ENCODE measurements around the gene PI4K2A. TPM values are rescaled to one million over a fixed set of nuclear protein-coding genes. Genes with fewer than 3 reads are reported as not detected.
A peak's percentile ranks its signal among the peaks of the same experiment; 100 is the strongest.

PI4K2A gene
- total RNA-seq (2012; rRNA removed) = 15.5 TPM in 2 replicates

DNA sequence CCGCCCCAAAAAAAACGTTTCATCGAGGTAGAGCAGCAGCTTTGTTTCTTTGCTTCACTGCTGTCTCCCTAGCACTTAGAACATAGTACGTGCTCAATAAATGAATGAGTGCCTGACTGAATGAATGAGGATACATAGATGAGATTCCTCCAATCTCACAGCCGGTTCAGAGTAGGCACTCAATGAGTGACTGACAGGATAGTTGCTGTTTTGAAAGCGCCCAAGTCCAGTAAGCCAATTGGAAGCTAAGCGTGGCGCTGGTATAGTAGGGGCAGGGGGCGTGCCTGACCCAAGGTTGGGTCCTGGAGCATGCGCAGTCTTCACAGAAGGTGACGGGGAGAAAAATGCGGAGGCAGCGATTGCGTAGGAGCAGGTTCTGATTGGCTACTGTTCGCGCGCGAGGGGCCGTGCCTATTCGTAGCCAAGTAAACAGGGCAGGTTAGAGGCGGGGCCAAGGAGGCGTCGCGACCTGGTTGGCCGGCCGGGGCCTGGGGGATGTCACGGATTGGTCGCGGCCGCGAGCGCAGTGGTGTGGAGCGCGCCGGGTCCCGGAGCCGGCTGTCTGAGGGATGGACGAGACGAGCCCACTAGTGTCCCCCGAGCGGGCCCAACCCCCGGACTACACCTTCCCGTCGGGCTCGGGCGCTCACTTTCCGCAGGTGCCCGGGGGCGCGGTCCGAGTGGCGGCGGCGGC, at the start of gene PI4K2A:
Gene PI4K2A, plus strand, starts transcription at position 498 of the 694 bp plus-strand sequence. Its CDS starts 72 bp downstream, at position 570.
- H3K4me3 ChIP-seq (ENCODE audit: low read length) = peak within 1 kb of the TSS; percentile 97
- peak within 1 kb of the TSS; percentile 87 for H3K4me2 ChIP-seq (ENCODE audit: low read length)
- H3K27me3 ChIP-seq (ENCODE audit: control insufficient read depth, insufficient read depth, low read length) = no peaks in the 10 kb centered on the region
- no peaks in the 10 kb centered on the region for H3K9me3 ChIP-seq (replicated peaks; ENCODE audit: low read length)
- peak within 1 kb of the TSS; percentile 96 for H3K9ac ChIP-seq (ENCODE audit: low read depth, low read length)
- peaks cover 12% of the 10 kb centered on the region for H3K4me1 ChIP-seq (ENCODE audit: control insufficient read depth, insufficient read depth, low read length)
- H3K36me3 ChIP-seq (ENCODE audit: insufficient read depth, low read length) = peaks cover 15% of the 10 kb centered on the region

DNA sequence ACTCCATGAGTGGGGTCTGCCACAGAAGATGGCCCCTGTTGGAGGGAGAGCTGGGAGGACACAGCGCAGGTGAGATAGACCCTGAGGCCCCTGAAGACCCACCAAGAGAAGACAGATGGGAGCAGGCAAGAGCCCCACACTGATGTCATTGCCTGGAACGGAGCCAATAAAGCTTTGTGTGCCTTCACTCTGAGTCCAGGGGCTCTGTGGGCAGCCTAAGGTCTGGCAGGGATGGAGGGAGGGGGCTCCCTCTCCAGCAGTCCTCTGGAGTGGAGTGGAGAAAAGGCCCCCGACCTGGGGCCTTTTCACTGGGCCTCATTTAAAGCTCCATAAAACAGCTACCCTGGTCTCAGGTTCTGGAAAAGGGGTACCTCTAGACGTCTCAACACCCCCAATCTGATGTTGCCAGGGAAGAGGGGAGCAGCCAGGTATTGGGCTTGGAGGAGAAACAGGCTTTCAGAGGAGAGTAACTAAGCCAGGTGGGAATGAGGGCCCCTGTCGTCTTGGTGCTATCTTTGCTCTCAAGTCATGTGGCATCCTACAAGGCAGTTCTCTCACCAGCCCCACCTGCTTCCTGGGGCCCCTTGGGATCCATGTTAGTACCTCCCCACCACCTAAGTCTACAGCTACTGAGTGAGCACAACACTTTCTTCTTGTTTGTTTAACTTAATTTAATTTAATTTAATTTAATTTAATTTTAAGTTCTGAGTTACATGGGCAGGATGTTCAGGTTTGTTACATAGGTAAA, 49.5 kb upstream of the PI4K2A start:
- Histone ChIP-seq H3K36me3 (ENCODE audit: insufficient read depth, low read length) (no peaks in the 10 kb centered on the region), H3K27me3 (ENCODE audit: control insufficient read depth, insufficient read depth, low read length) (no peaks in the 10 kb centered on the region), H3K9ac (ENCODE audit: low read depth, low read length) (no peak overlapping the region), H3K4me3 (ENCODE audit: low read length) (no peak overlapping the region), H3K4me2 (ENCODE audit: low read length) (no peak overlapping the region), H3K9me3 (replicated peaks; ENCODE audit: low read length) (no peaks in the 10 kb centered on the region), H3K4me1 (ENCODE audit: control insufficient read depth, insufficient read depth, low read length) (peaks cover 10% of the 10 kb centered on the region)

DNA sequence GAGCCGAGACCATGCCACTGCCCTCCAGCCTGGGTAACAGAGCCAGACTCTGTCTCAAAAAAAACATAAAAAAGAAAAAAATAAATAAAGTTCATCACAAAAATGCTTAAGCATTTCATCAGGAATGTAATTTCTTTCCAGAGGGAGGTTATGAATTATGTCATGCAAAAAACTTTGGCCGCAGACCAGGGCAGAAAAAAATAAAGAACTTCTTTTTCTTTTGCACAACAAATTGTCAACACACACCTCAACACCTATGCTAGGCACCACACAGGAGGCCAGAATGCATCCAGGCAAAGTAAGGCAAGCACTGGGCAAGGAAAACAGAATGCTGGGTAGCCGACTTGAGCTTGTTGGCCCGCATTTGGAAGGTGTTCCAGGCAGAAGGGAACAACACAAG, 47.0 kb upstream of the PI4K2A start:
- Histone ChIP-seq H3K27me3 (ENCODE audit: control insufficient read depth, insufficient read depth, low read length) (no peaks in the 10 kb centered on the region), H3K36me3 (ENCODE audit: insufficient read depth, low read length) (no peaks in the 10 kb centered on the region), H3K4me1 (ENCODE audit: control insufficient read depth, insufficient read depth, low read length) (peaks cover 33% of the 10 kb centered on the region), H3K4me3 (ENCODE audit: low read length) (no peak overlapping the region), H3K9ac (ENCODE audit: low read depth, low read length) (no peak overlapping the region), H3K9me3 (replicated peaks; ENCODE audit: low read length) (no peaks in the 10 kb centered on the region), H3K4me2 (ENCODE audit: low read length) (no peak overlapping the region)

DNA sequence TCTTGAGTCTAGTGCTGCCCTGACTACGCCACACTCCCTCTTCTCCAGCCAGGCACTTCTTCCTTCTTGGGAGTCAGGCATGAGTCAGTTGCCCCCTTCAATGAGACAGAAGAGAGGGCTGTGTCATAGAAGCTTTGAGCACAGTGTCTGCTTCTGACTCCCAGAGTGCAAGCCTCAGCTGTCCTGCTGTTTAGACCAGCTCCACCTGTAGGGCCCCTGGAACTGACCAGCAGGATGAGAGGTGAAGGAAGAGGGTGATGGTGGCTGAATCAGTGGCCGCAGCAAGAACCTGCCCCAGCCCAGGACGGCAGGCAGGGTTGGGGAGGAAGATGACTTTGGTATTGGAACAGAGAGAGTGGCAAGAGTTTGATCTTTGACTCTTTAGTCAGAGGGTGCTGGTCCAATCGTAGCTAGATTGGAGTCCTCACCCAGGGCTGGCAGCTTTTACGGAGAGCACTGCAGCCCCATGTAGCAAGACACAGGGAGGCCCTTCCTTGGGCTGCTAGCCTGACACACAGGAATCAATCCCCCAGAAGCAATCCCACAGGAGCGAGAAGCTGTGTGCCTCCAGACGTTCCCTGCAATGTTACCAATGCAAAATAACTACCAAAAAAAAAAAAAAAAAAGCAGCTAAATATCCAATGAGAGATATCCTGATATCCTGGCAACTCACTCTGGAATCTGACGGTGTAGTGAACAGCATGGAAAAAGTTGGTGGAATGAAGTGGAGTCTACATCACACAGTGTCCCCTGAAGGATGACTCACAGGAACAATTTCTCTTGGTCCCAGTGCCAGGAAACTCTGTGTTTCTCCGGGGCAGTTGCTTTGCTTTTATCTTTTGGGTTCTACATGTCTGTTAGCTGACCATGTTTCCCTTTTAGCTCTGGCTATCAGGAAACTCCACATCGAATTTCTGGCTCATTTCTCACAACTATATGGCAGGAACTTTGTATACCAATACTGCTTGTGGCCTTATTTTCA, 44.1 kb upstream of the PI4K2A start:
- Histone ChIP-seq H3K4me2 (ENCODE audit: low read length) (peak overlapping the region; percentile 53), H3K4me1 (ENCODE audit: control insufficient read depth, insufficient read depth, low read length) (peaks cover 33% of the 10 kb centered on the region), H3K4me3 (ENCODE audit: low read length) (peak overlapping the region; percentile 8), H3K27me3 (ENCODE audit: control insufficient read depth, insufficient read depth, low read length) (no peaks in the 10 kb centered on the region), H3K36me3 (ENCODE audit: insufficient read depth, low read length) (no peaks in the 10 kb centered on the region), H3K9ac (ENCODE audit: low read depth, low read length) (peak overlapping the region; percentile 43), H3K9me3 (replicated peaks; ENCODE audit: low read length) (no peaks in the 10 kb centered on the region)

DNA sequence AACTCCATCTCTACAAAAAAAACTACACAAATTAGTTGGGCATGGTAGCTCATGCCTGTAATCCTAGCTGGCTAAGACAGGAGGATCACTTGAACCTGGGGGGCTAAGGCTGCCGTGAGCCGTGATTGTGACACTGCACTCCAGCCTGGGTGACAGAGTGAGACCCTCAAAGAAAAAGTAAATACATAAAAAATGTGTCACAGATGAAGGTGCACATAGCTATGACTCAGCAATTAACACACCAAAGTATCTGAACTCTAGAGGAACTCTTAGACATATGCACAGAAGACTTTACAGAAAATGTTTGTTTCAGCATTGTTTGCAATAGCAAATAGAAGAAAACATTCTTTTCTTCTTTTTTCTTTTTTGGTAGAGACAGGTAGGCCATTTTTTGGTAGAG, 42.7 kb upstream of the PI4K2A start:
- no peak overlapping the region for H3K4me2 ChIP-seq (ENCODE audit: low read length)

DNA sequence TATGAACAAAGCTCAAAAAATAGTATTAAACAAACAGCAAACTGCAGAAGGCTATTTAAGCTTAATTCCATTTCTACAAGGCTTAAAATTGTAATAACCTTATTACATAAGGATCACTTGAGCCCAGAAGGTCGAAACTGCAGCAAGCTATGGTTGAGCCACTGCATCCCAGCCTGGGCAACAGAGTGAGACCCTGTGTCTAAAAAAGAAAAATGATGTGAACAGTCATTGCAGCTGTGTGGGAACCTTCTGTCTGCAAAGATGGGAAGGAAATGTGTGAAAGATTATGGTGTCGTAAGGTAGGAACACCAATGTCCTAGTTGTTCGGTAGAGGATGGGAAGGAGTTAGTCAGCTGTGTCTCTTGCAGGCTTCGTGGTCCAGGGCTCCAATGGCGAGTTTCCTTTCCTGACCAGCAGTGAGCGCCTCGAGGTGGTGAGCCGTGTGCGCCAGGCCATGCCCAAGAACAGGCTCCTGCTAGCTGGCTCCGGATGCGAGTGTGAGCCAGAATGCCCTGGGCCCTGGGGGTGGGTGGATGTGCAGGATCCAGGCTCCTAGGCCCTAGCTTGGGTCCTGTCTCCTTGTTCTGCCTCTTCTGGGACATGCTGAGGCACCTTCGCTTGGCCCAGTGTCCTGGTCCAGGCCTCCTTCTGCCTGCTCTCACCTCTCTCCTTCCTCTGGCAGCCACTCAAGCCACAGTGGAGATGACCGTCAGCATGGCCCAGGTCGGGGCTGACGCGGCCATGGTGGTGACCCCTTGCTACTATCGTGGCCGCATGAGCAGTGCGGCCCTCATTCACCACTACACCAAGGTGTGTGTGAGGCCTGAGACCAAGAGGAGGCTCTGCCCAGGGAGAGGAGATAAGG, 41.8 kb upstream of the PI4K2A start:
- no peaks in the 10 kb centered on the region for H3K27me3 ChIP-seq (ENCODE audit: control insufficient read depth, insufficient read depth, low read length)
- no peak overlapping the region for H3K4me3 ChIP-seq (ENCODE audit: low read length)
- no peak overlapping the region for H3K4me2 ChIP-seq (ENCODE audit: low read length)
- peaks cover 33% of the 10 kb centered on the region for H3K4me1 ChIP-seq (ENCODE audit: control insufficient read depth, insufficient read depth, low read length)
- H3K36me3 ChIP-seq (ENCODE audit: insufficient read depth, low read length) = no peaks in the 10 kb centered on the region
- no peak overlapping the region for H3K9ac ChIP-seq (ENCODE audit: low read depth, low read length)
- no peaks in the 10 kb centered on the region for H3K9me3 ChIP-seq (replicated peaks; ENCODE audit: low read length)

More for the DNA sequence above, 42.7 kb upstream of the PI4K2A start:
- Histone ChIP-seq H3K27me3 (ENCODE audit: control insufficient read depth, insufficient read depth, low read length) (no peaks in the 10 kb centered on the region), H3K9me3 (replicated peaks; ENCODE audit: low read length) (no peaks in the 10 kb centered on the region), H3K36me3 (ENCODE audit: insufficient read depth, low read length) (no peaks in the 10 kb centered on the region), H3K9ac (ENCODE audit: low read depth, low read length) (no peak overlapping the region), H3K4me1 (ENCODE audit: control insufficient read depth, insufficient read depth, low read length) (peaks cover 36% of the 10 kb centered on the region), H3K4me3 (ENCODE audit: low read length) (no peak overlapping the region)

DNA sequence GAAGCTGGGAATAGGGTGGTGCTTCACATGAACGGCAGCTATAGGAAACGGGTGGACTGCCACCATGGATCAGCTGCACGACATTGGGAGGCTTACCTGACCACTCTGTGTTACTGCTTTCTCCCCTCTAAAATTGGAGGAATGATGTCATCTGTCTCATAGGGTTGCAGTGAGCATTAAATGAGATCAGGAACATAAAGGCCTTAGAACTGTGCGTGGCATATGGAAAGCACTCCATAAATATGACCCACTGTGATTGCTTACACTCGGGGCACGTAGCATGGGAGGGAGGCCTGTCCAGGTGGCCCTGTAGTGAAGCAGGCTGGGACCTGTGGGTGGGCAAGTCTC, 41.2 kb upstream of the PI4K2A start:
- no peaks in the 10 kb centered on the region for H3K36me3 ChIP-seq (ENCODE audit: insufficient read depth, low read length)
- no peaks in the 10 kb centered on the region for H3K9me3 ChIP-seq (replicated peaks; ENCODE audit: low read length)
- H3K4me3 ChIP-seq (ENCODE audit: low read length) = no peak overlapping the region
- H3K4me2 ChIP-seq (ENCODE audit: low read length) = no peak overlapping the region
- H3K27me3 ChIP-seq (ENCODE audit: control insufficient read depth, insufficient read depth, low read length) = no peaks in the 10 kb centered on the region
- peaks cover 32% of the 10 kb centered on the region for H3K4me1 ChIP-seq (ENCODE audit: control insufficient read depth, insufficient read depth, low read length)
- H3K9ac ChIP-seq (ENCODE audit: low read depth, low read length) = no peak overlapping the region

DNA sequence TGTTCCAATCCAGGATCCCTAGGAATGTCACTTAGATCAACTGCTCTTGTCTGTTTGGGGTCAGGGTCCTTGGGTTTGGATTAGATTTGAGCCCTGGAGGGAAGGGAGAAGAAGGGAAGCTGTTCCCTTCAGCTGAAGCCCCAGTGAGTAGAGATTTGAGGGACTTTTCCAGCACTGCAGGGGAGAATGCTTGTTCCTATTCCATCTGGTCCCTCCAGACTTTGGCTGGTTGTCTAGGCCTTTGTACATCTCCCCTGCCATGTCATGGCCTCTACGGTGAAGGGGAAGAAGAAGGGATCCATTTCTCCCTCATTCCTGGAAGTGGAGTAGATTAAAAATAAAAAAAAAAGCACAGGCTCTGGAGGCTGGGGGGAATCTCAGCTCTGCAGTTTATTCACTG, 39.9 kb upstream of the PI4K2A start:
- H3K4me3 ChIP-seq (ENCODE audit: low read length) = no peak overlapping the region
- no peak overlapping the region for H3K9ac ChIP-seq (ENCODE audit: low read depth, low read length)
- peaks cover 29% of the 10 kb centered on the region for H3K4me1 ChIP-seq (ENCODE audit: control insufficient read depth, insufficient read depth, low read length)
- H3K9me3 ChIP-seq (replicated peaks; ENCODE audit: low read length) = no peaks in the 10 kb centered on the region
- H3K27me3 ChIP-seq (ENCODE audit: control insufficient read depth, insufficient read depth, low read length) = no peaks in the 10 kb centered on the region
- H3K4me2 ChIP-seq (ENCODE audit: low read length) = no peak overlapping the region
- H3K36me3 ChIP-seq (ENCODE audit: insufficient read depth, low read length) = no peaks in the 10 kb centered on the region

DNA sequence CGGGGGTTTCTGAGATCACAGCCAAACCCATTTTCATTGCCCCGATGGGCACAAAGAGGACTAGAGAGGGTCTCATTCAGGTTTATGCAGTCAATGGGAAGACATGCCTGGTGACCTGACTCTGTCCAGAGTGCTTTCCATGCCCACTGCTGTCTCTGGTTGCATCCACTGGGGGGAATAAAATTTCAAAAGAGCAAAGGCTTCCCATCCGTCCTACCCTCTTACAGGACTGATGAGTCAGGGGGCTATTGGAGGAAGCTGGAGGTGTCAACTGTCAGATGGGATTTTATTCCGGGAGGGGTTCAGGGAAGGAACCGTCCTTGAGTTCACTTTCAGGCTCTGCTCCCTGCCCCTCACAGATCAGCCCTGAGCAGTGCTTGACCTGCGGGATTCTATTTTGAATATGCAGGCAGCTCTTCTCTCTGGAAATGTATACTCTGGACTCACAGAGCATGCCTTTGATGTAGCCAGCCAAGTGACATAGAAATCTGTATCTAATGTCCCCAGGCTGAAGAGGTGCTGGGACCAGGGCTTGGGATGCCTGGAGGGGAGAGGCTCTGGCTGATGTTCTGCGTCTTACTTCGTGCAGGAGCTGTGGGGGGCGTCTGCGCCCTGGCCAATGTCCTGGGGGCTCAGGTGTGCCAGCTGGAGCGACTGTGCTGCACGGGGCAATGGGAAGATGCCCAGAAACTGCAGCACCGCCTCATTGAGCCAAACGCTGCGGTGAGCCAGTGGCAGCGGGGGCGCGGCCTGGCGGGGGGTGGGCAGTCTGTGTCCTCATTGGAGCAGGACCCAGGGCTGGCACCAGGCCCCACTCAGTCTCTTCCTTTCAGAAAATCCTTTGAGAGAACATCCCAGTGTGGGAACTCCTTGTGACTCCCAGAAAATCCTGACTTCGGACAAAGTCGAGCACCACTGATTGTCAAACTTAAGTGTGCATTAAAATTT, 38.9 kb upstream of the PI4K2A start:
- Histone ChIP-seq H3K4me1 (ENCODE audit: control insufficient read depth, insufficient read depth, low read length) (peaks cover 20% of the 10 kb centered on the region), H3K4me2 (ENCODE audit: low read length) (no peak overlapping the region), H3K4me3 (ENCODE audit: low read length) (no peak overlapping the region), H3K36me3 (ENCODE audit: insufficient read depth, low read length) (no peaks in the 10 kb centered on the region), H3K27me3 (ENCODE audit: control insufficient read depth, insufficient read depth, low read length) (no peaks in the 10 kb centered on the region), H3K9me3 (replicated peaks; ENCODE audit: low read length) (no peaks in the 10 kb centered on the region), H3K9ac (ENCODE audit: low read depth, low read length) (no peak overlapping the region)

DNA sequence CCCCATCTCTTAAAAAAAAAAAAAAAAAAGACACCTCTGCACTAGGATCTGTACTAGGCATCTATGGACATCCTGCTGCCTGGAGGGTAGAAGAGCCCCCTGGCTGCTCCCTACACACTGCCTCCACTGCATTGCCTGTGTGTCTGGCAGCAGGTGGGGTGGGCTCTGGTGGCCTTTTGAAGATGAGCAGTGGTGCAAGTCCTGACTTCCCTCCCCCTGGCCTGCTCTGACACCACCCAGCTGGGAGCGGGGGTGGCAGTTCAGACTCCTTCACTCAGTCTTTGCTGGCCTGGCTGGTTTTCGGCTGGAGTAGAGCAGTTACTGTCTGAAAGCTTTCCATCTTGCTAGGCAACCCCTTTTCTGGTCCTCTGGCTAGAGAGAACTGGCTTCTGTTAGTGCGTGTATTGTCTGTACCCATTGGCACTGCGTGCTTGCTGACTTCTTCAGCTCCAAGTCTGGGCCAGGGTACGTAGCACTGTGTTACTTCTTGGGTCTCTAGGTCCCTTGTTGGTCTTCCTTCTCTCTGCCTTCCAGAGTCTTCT, 33.3 kb upstream of the PI4K2A start:
- no peaks in the 10 kb centered on the region for H3K36me3 ChIP-seq (ENCODE audit: insufficient read depth, low read length)
- H3K4me2 ChIP-seq (ENCODE audit: low read length) = no peak overlapping the region
- H3K27me3 ChIP-seq (ENCODE audit: control insufficient read depth, insufficient read depth, low read length) = no peaks in the 10 kb centered on the region
- no peak overlapping the region for H3K9ac ChIP-seq (ENCODE audit: low read depth, low read length)
- no peaks in the 10 kb centered on the region for H3K4me1 ChIP-seq (ENCODE audit: control insufficient read depth, insufficient read depth, low read length)
- H3K4me3 ChIP-seq (ENCODE audit: low read length) = no peak overlapping the region
- no peaks in the 10 kb centered on the region for H3K9me3 ChIP-seq (replicated peaks; ENCODE audit: low read length)

Data from skeletal muscle satellite cell (primary cell).